Fibroblast of villous mesenchyme (primary cell): ENCODE measurements around the gene ABHD17B. TPM values are rescaled to one million over a fixed set of nuclear protein-coding genes. Genes with fewer than 3 reads are reported as not detected.

Experiments used
- DNase-seq: peaks from one replicate; pipeline ENCODE4 v3.0.0-alpha.2; 2010; ENCODE audit warnings: low read depth
- H3K4me3 ChIP-seq: 2 replicates; pipeline ENCODE4 v1.5.1; 2011; ENCODE audit warnings: low read depth, mild to moderate bottlenecking, low read length
- total RNA-seq: library from RNA; depleted of rRNA; stranded (reverse); fragments of >200 nt; gene quantifications from 2 replicates; pipeline ENCODE4 v1.2.3, GENCODE V29; 2012
- TF ChIP-seq, protein P1 (sequence below): IDR thresholded peaks from 2 replicates; pipeline ENCODE4 v1.5.1; 2012; ENCODE audit warnings: low read depth, mild to moderate bottlenecking, low read length; ENCODE audit not compliant: insufficient read depth

Gene ABHD17B
- total RNA-seq, 1 donor = 27.2 TPM

DNA sequence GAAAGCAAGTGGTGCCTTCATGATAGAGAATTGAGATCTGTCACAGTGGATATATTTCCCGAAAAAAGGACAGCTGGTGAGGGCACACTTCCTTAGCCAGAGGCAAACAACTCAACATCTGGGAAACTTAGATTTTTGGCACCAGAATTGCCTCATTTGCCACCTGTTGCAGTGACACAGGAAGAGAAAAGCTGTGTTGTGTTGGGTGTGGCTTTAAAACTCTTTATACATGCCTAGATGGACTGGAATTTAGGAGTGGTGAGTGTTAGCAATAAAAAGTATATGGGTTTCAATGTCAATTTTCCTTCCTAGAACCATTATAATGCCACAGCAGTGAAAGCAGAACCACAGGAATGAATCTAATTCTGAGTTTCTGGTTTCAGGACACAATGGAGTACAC lies 80.1 kb downstream of the ABHD17B start:
- no peak overlapping the region for H3K4me3 ChIP-seq
- DNase-seq = no peak
- TF ChIP-seq, protein P1, sequence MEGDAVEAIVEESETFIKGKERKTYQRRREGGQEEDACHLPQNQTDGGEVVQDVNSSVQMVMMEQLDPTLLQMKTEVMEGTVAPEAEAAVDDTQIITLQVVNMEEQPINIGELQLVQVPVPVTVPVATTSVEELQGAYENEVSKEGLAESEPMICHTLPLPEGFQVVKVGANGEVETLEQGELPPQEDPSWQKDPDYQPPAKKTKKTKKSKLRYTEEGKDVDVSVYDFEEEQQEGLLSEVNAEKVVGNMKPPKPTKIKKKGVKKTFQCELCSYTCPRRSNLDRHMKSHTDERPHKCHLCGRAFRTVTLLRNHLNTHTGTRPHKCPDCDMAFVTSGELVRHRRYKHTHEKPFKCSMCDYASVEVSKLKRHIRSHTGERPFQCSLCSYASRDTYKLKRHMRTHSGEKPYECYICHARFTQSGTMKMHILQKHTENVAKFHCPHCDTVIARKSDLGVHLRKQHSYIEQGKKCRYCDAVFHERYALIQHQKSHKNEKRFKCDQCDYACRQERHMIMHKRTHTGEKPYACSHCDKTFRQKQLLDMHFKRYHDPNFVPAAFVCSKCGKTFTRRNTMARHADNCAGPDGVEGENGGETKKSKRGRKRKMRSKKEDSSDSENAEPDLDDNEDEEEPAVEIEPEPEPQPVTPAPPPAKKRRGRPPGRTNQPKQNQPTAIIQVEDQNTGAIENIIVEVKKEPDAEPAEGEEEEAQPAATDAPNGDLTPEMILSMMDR = no peak

DNA sequence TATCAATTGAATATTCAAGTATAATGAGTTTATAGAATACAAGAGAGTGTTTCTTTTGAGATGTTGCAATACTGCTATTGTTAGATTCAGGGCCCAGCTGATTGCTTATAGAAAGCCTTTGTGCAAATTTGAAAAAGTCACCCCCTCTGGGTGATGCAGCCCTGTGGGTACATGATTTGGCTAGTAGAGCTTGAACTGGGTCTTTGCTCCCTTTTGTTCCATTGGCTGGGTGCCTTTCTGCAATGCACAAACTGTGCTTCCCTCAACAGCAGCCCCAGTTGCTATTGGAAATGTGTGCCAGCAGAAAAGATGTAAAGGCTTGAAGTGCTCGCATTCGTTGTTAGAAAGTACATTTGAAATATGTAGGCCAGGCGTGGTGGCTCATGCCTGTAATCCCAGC lies 80.8 kb downstream of the ABHD17B start:
- H3K4me3 ChIP-seq = no peak overlapping the region
- DNase-seq = no peak
- TF ChIP-seq, protein P1 = no peak

DNA sequence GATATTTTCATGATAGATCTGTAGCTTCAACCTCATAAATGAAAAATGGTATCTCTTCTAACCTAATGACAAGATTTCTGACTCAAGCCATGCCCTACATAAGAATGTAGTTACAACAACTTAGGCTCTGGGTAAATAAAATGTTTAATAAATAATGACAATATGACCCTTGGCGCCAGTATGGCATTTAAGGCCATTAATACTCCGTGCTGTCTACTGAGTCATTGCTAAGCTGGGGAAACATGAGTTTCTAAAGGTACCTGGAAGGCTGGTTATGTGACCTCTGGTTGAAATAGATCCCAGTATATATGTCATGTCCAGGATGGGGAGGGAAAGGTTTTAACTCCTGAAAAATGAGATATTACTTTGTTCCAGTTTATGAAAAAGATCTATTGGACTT lies 84.7 kb downstream of the ABHD17B start:
- no peak overlapping the region for H3K4me3 ChIP-seq
- no peak for DNase-seq
- TF ChIP-seq, protein P1 = no peak

DNA sequence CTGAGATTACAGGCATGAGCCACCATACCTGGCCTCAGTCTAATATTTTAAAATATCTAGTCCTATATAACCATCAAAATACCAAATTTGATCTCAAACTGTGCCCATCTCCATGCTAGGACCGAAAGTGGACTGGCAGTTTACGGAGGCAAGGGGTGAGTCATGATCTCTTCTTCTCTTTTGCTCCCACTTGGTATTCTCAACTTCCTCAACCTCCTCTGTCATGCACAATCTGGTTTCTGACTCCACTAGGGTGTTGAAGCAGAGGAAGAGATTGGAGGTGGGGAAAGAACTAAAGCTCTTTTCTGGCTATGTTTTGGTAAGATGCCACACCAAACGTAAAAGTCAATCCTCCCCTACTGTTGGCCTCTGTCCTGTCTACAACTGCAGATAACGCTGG lies 86.7 kb downstream of the ABHD17B start:
- no peak for DNase-seq
- H3K4me3 ChIP-seq = no peak overlapping the region
- TF ChIP-seq, protein P1 = no peak

GRCh38 chr9:71822935-71823334 lies 88.1 kb downstream of the ABHD17B start:
- TF ChIP-seq, protein P1 = no peak
- no peak overlapping the region for H3K4me3 ChIP-seq
- DNase-seq = no peak

- H3K4me3 ChIP-seq = no peak overlapping the region
- DNase-seq = peak; percentile 39
- TF ChIP-seq, protein P1 = no peak
Observed at GRCh38 chr9:71822456-71822855, 88.5 kb downstream of the ABHD17B start.

DNA sequence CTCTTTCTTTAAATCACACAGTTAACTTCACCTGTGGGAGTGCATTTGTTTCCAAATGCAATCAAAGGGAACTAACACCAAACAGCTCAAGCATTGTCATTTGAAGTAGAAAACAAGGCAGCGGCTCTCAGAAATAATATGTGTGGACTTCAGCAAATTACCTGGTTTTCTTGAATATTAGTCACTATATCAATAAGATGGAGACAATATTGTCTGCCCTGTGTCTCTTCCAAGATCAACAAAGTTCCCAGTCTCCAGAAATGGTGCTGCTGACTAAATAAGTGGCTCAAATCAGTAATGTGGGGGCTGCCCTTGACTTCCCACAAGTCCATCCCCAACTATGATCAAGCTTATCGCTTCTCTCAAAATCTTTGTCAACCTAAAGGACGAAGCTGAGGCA lies 89.6 kb downstream of the ABHD17B start:
- no peak for DNase-seq
- no peak overlapping the region for H3K4me3 ChIP-seq
- TF ChIP-seq, protein P1 = no peak
